ENCODE measurements around the gene IPCEF1. TPM values are rescaled to one million over a fixed set of nuclear protein-coding genes. Genes with fewer than 3 reads are reported as not detected.

IPCEF1 gene
- total RNA-seq, 6 experiments from 2014 or later, result 0.31 TPM; not detected in 5

DNA sequence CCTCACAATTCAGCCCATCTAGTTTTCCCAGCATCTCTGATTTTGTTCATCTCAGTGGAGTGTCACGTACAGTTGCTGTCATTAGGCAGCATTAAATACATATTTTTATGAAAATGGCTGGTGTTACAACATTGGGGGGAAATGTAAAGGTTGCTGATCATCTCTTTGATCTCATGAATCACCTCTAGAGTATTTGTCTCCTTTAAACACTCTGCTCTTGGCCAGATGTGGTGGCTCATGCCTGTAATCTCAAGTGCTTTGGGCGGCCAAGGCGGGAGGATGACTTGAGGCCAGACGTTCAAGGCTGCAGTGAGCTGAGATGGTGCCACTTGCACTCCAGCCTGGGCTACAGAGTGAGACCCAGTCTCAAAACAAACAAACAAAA is 128.1 kb downstream of the IPCEF1 start:
- H3K27ac Mint-ChIP-seq, result no peak overlapping the region

GRCh38 chr6:154227862-154228520 is 128.6 kb downstream of the IPCEF1 start:
- Mint-ChIP-seq H3K27me3 (ENCODE audit: insufficient read depth) (peaks cover 10% of the 10 kb centered on the region), H3K36me3 (ENCODE audit: low read depth) (no peaks in the 10 kb centered on the region), H3K4me3 (no peak overlapping the region), H3K4me1 (ENCODE audit: low read depth) (peaks cover 5% of the 10 kb centered on the region; the same call in 1 of the 2 replicates), H3K27ac (no peak overlapping the region), H3K9me3 (no peaks in the 10 kb centered on the region)
- DNase-seq, result no peak
- TF ChIP-seq, protein P1, sequence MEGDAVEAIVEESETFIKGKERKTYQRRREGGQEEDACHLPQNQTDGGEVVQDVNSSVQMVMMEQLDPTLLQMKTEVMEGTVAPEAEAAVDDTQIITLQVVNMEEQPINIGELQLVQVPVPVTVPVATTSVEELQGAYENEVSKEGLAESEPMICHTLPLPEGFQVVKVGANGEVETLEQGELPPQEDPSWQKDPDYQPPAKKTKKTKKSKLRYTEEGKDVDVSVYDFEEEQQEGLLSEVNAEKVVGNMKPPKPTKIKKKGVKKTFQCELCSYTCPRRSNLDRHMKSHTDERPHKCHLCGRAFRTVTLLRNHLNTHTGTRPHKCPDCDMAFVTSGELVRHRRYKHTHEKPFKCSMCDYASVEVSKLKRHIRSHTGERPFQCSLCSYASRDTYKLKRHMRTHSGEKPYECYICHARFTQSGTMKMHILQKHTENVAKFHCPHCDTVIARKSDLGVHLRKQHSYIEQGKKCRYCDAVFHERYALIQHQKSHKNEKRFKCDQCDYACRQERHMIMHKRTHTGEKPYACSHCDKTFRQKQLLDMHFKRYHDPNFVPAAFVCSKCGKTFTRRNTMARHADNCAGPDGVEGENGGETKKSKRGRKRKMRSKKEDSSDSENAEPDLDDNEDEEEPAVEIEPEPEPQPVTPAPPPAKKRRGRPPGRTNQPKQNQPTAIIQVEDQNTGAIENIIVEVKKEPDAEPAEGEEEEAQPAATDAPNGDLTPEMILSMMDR (IDR thresholded peaks at IDR 0.05), result no peak

More for the DNA sequence above, 128.1 kb downstream of the IPCEF1 start:
- no peak for DNase-seq
- Mint-ChIP-seq H3K36me3 (ENCODE audit: low read depth) (no peaks in the 10 kb centered on the region), H3K4me3 (no peak overlapping the region), H3K9me3 (no peaks in the 10 kb centered on the region), H3K27me3 (ENCODE audit: insufficient read depth) (peaks cover 8% of the 10 kb centered on the region), H3K4me1 (ENCODE audit: low read depth) (peaks cover 5% of the 10 kb centered on the region; the same call in 1 of the 2 replicates)
- TF ChIP-seq, protein P1 (IDR thresholded peaks at IDR 0.05), result no peak

GRCh38 chr6:154226461-154226860 is 130.1 kb downstream of the IPCEF1 start:
- Mint-ChIP-seq H3K4me1 (ENCODE audit: low read depth) (no peaks in the 10 kb centered on the region; the same call in 1 of the 2 replicates), H3K27me3 (ENCODE audit: insufficient read depth) (peaks cover 10% of the 10 kb centered on the region), H3K9me3 (no peaks in the 10 kb centered on the region), H3K27ac (no peak overlapping the region), H3K36me3 (ENCODE audit: low read depth) (no peaks in the 10 kb centered on the region), H3K4me3 (no peak overlapping the region)
- no peak for DNase-seq
- TF ChIP-seq, protein P1 (IDR thresholded peaks at IDR 0.05), result no peak

GRCh38 chr6:154223296-154223695 is 133.3 kb downstream of the IPCEF1 start:
- no peaks in the 10 kb centered on the region for H3K9me3 Mint-ChIP-seq

DNA sequence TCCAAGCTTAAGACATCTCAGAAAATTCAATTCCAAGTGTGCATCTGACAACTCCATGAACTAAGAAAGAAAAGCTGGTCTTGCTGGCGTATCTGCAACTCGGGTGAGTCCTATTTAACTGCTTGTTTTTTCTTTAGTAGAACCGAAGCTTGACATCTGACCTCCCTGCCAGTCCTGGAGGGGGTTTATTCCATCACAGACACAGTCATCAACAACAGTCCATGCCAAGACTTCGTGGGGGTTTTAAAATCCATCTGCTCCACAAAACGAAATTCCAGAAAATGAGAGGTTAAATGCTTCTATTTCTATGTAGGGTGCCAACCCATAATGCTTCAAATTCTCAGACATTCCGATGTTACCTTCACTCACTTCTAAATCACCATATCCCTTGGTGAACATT is 133.9 kb downstream of the IPCEF1 start:
- Mint-ChIP-seq H3K36me3 (ENCODE audit: low read depth) (no peaks in the 10 kb centered on the region), H3K27me3 (ENCODE audit: insufficient read depth) (peaks cover 10% of the 10 kb centered on the region), H3K4me3 (no peak overlapping the region), H3K27ac (no peak overlapping the region), H3K9me3 (no peaks in the 10 kb centered on the region), H3K4me1 (ENCODE audit: low read depth) (no peaks in the 10 kb centered on the region)
- no peak for DNase-seq
- TF ChIP-seq, protein P1 (IDR thresholded peaks at IDR 0.05), result no peak

More at GRCh38 chr6:154223296-154223695, 133.3 kb downstream of the IPCEF1 start:
- TF ChIP-seq, protein P1 (IDR thresholded peaks at IDR 0.05), result no peak
- H3K27me3 Mint-ChIP-seq (ENCODE audit: insufficient read depth), result peaks cover 13% of the 10 kb centered on the region
- H3K36me3 Mint-ChIP-seq (ENCODE audit: low read depth), result no peaks in the 10 kb centered on the region
- H3K4me1 Mint-ChIP-seq (ENCODE audit: low read depth), result no peaks in the 10 kb centered on the region
- no peak overlapping the region for H3K4me3 Mint-ChIP-seq
- H3K27ac Mint-ChIP-seq, result no peak overlapping the region
- no peak for DNase-seq
